Measurements from ENCODE around the gene SASH1. TPM values are rescaled to one million over a fixed set of nuclear protein-coding genes. Genes with fewer than 3 reads are reported as not detected.

SASH1 gene
- total RNA-seq, 2 donors from 2014 or later: 77.0 to 82.3 TPM

GRCh38 chr6:148435386-148435785 is 92.7 kb downstream of the SASH1 start:
- ATAC-seq (ENCODE audit: insufficient number of reproducible peaks, low FRiP score, low read depth) (no peak), DNase-seq (ENCODE audit: low spot score) (no peak)
- no peaks in the 10 kb centered on the region for H3K9me3 ChIP-seq
- TF ChIP-seq, protein P1, sequence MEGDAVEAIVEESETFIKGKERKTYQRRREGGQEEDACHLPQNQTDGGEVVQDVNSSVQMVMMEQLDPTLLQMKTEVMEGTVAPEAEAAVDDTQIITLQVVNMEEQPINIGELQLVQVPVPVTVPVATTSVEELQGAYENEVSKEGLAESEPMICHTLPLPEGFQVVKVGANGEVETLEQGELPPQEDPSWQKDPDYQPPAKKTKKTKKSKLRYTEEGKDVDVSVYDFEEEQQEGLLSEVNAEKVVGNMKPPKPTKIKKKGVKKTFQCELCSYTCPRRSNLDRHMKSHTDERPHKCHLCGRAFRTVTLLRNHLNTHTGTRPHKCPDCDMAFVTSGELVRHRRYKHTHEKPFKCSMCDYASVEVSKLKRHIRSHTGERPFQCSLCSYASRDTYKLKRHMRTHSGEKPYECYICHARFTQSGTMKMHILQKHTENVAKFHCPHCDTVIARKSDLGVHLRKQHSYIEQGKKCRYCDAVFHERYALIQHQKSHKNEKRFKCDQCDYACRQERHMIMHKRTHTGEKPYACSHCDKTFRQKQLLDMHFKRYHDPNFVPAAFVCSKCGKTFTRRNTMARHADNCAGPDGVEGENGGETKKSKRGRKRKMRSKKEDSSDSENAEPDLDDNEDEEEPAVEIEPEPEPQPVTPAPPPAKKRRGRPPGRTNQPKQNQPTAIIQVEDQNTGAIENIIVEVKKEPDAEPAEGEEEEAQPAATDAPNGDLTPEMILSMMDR (IDR thresholded peaks at IDR 0.05): no peak
- H3K4me1 ChIP-seq (ENCODE audit: control insufficient read depth in 1 of 2, low read depth in 2 of 2): peaks cover 19 to 26% of the 10 kb centered on the region in 2 donors
- H3K27ac ChIP-seq: peak overlapping the region in 1 of 2 donors; percentile 15
- H3K27me3 ChIP-seq (replicated peaks; ENCODE audit: insufficient read depth): no peaks in the 10 kb centered on the region
- H3K4me3 ChIP-seq: no peak overlapping the region
- H3K36me3 ChIP-seq: no peaks in the 10 kb centered on the region

DNA sequence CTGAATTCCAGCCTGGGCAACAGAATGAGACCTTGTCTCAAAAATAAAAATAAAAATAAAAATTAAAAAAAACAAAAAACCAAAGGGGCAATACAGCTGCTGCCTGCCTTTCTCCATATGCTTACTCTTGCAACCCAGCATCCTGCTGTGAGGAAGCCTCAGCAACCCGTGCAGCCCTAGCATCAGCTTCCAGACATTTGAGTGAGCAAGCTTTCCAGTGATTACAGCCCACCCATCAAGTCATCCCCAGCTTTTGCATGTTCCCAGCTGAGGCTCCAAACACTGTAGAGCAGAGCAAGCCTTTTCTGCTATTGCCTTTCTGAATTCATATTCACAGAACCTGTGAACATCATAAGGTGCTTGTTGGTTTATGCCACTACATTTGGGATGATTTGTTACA is 93.8 kb downstream of the SASH1 start:
- Histone ChIP-seq H3K36me3 (no peaks in the 10 kb centered on the region), H3K9me3 (no peaks in the 10 kb centered on the region), H3K4me3 (no peak overlapping the region), H3K27me3 (replicated peaks; ENCODE audit: insufficient read depth) (no peaks in the 10 kb centered on the region), H3K4me1 (ENCODE audit: control insufficient read depth in 1 of 2, low read depth in 2 of 2) (peaks cover 22 to 33% of the 10 kb centered on the region in 2 donors), H3K27ac (no peak overlapping the region)
- DNase-seq (ENCODE audit: low spot score): no peak
- TF ChIP-seq, protein P1 (IDR thresholded peaks at IDR 0.05): no peak
- ATAC-seq (ENCODE audit: insufficient number of reproducible peaks, low FRiP score, low read depth): no peak

DNA sequence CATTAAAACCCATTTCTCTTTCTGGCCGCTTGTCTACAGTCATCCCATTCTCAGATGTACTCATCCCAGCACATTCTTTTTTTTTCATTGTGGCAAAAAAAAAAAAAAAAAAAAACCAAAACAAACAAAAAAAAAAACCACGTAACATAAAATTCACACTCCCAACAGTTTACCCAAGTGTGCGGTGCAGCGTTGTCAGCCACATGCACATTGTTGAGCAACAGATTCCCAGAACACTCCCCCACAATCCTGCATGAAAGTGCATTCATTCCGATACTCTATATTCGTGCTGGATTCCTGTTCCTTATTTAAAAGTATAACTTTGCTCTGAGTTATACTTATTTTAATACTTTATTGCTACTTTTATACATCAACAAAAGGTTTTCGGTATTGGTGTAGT is 96.0 kb downstream of the SASH1 start:
- Histone ChIP-seq H3K27ac (no peak overlapping the region), H3K36me3 (no peaks in the 10 kb centered on the region), H3K9me3 (no peaks in the 10 kb centered on the region), H3K27me3 (replicated peaks; ENCODE audit: insufficient read depth) (no peaks in the 10 kb centered on the region), H3K4me1 (ENCODE audit: control insufficient read depth in 1 of 2, low read depth in 2 of 2) (peaks cover 25 to 30% of the 10 kb centered on the region in 2 donors), H3K4me3 (no peak overlapping the region)
- TF ChIP-seq, protein P1 (IDR thresholded peaks at IDR 0.05): no peak
- no peak for ATAC-seq (ENCODE audit: insufficient number of reproducible peaks, low FRiP score, low read depth)
- no peak for DNase-seq (ENCODE audit: low spot score)

- no peaks in the 10 kb centered on the region for H3K9me3 ChIP-seq
- H3K27me3 ChIP-seq (replicated peaks; ENCODE audit: insufficient read depth): no peaks in the 10 kb centered on the region
- peak overlapping the region; percentile 13 to 70 for H3K27ac ChIP-seq
- H3K4me1 ChIP-seq (ENCODE audit: control insufficient read depth in 1 of 2, low read depth in 2 of 2): peaks cover 37 to 44% of the 10 kb centered on the region in 2 donors
- no peak for ATAC-seq (ENCODE audit: insufficient number of reproducible peaks, low FRiP score, low read depth)
- no peak for DNase-seq (ENCODE audit: low spot score)
- TF ChIP-seq, protein P1 (IDR thresholded peaks at IDR 0.05): no peak
- peak overlapping the region; percentile 28 for H3K4me3 ChIP-seq
- H3K36me3 ChIP-seq: no peaks in the 10 kb centered on the region
Observed at GRCh38 chr6:148440016-148440415, 97.4 kb downstream of the SASH1 start.

- TF ChIP-seq, protein P1 (IDR thresholded peaks at IDR 0.05): no peak
- peaks cover 36 to 48% of the 10 kb centered on the region in 2 donors for H3K4me1 ChIP-seq (ENCODE audit: control insufficient read depth in 1 of 2, low read depth in 2 of 2)
- peak overlapping the region; percentile 49 to 70 for H3K27ac ChIP-seq
- no peaks in the 10 kb centered on the region for H3K9me3 ChIP-seq
- DNase-seq (ENCODE audit: low spot score): no peak
- H3K4me3 ChIP-seq: no peak overlapping the region
- H3K27me3 ChIP-seq (replicated peaks; ENCODE audit: insufficient read depth): no peaks in the 10 kb centered on the region
- no peaks in the 10 kb centered on the region for H3K36me3 ChIP-seq
- peak; percentile 61 for ATAC-seq (ENCODE audit: insufficient number of reproducible peaks, low FRiP score, low read depth)
Observed at GRCh38 chr6:148440877-148441453, 98.3 kb downstream of the SASH1 start.

All from thoracic aorta (tissue), 2 donors.